GM23338 (cell line): ENCODE measurements around the gene POLR3K. TPM values are rescaled to one million over a fixed set of nuclear protein-coding genes. Genes with fewer than 3 reads are reported as not detected.

Experiments
- ATAC-seq: fragments of 200-7000 bp; cut with Tn5 transposase; 3 replicates; pipeline ENCODE4 v1.9.1; 2020
- DNase-seq: peaks from one replicate; pipeline ENCODE4 v3.0.0-alpha.2; 2015; ENCODE audit warnings: low spot score
- H2AFZ ChIP-seq: fragments of 200-600 bp; sonication (generic); 2 replicates; pipeline ENCODE4 v1.8.0; 2016; ENCODE audit warnings: antibody characterized with exemption, mild to moderate bottlenecking, moderate library complexity
- H3F3A ChIP-seq: fragments of 200-600 bp; sonication (generic); replicated peaks from 2 replicates; pipeline ENCODE4 v1.8.0; 2017; ENCODE audit warnings: antibody characterized with exemption, mixed run types, low read depth
- H3K27ac ChIP-seq: fragments of 200-600 bp; sonication (generic); 2 replicates; pipeline ENCODE4 v1.6.1; 2016; ENCODE audit warnings: low read depth
- H3K27me3 ChIP-seq: fragments of 200-600 bp; sonication (generic); 2 replicates; pipeline ENCODE4 v1.8.0; 2016; ENCODE audit warnings: mild to moderate bottlenecking, mixed run types, moderate library complexity; ENCODE audit not compliant: insufficient read depth
- H3K36me3 ChIP-seq: fragments of 200-600 bp; sonication (generic); 2 replicates; pipeline ENCODE4 v1.8.0; 2016; ENCODE audit warnings: mild to moderate bottlenecking; ENCODE audit not compliant: insufficient read depth
- H3K4me1 ChIP-seq: fragments of 200-600 bp; sonication (generic); 2 replicates; pipeline ENCODE4 v1.8.0; 2016; ENCODE audit warnings: mild to moderate bottlenecking, moderate library complexity; ENCODE audit not compliant: insufficient read depth
- H3K4me2 ChIP-seq: fragments of 200-600 bp; sonication (generic); 2 replicates; pipeline ENCODE4 v1.7.1; 2017; ENCODE audit warnings: mixed run types
- H3K4me3 ChIP-seq: fragments of 200-600 bp; sonication (generic); 2 replicates; pipeline ENCODE4 v1.6.1; 2016; ENCODE audit warnings: mixed run types
- H3K79me2 ChIP-seq: fragments of 200-600 bp; sonication (generic); replicated peaks from 2 replicates; pipeline ENCODE4 v1.8.0; 2017; ENCODE audit warnings: mild to moderate bottlenecking; ENCODE audit not compliant: insufficient read depth
- H3K9me2 ChIP-seq: fragments of 200-600 bp; sonication (generic); 2 replicates; pipeline ENCODE4 v1.8.0; 2017; ENCODE audit not compliant: insufficient read depth
- H4K20me1 ChIP-seq: fragments of 200-600 bp; sonication (generic); replicated peaks from 2 replicates; pipeline ENCODE4 v1.8.0; 2017; ENCODE audit warnings: mild to moderate bottlenecking; ENCODE audit not compliant: insufficient read depth
- H3K27ac Mint-ChIP-seq: 2 replicates; pipeline ENCODE4 v1.8.0; 2020; ENCODE audit warnings: inconsistent platforms, mild to moderate bottlenecking, moderate library complexity, mixed read lengths
- H3K27me3 Mint-ChIP-seq: 3 replicates; pipeline ENCODE4 v1.8.0; 2022; ENCODE audit warnings: low read depth, mild to moderate bottlenecking, moderate library complexity, mixed read lengths, inconsistent platforms; ENCODE audit not compliant: insufficient read depth, poor library complexity
- H3K36me3 Mint-ChIP-seq: 3 replicates; pipeline ENCODE4 v1.8.0; 2021; ENCODE audit warnings: low read depth, mild to moderate bottlenecking, inconsistent platforms, moderate library complexity, mixed read lengths
- H3K4me1 Mint-ChIP-seq: 3 replicates; pipeline ENCODE4 v1.8.0; 2020; ENCODE audit warnings: mild to moderate bottlenecking, inconsistent platforms, mixed read lengths
- H3K4me3 Mint-ChIP-seq: 3 replicates; pipeline ENCODE4 v1.8.0; 2021; ENCODE audit warnings: moderate library complexity, mild to moderate bottlenecking, inconsistent platforms, mixed read lengths
- H3K9me3 Mint-ChIP-seq: 3 replicates; pipeline ENCODE4 v1.8.0; 2020; ENCODE audit warnings: moderate library complexity, mild to moderate bottlenecking, inconsistent platforms, mixed read lengths
- CREB1 ChIP-seq: fragments of 250-450 bp; sonication (Bioruptor Pico); IDR thresholded peaks from 2 replicates; pipeline ENCODE4 v1.5.0; 2020; ENCODE audit warnings: low read depth, mild to moderate bottlenecking, moderate library complexity
- CTCF ChIP-seq, 2 experiments: fragments of 200-600 bp in 1 of 2; sonication (generic) in 1 of 2; conservative IDR thresholded peaks; 2 replicates each; pipeline versions ENCODE4 v1.5.1 to v1.6.1; 2016 to 2017; ENCODE audit warnings: antibody characterized with exemption in 2 of 2, low read depth in 2 of 2, mild to moderate bottlenecking in 2 of 2, moderate library complexity in 1 of 2
- ETS1 ChIP-seq: IDR thresholded peaks from 2 replicates; pipeline ENCODE4 v1.6.1; 2016; ENCODE audit warnings: antibody characterized with exemption
- EZH2 ChIP-seq: fragments of 200-600 bp; sonication (generic); IDR thresholded peaks from one replicate; pipeline ENCODE4 v1.8.0; 2017; ENCODE audit warnings: antibody characterized with exemption, mild to moderate bottlenecking, low read depth; ENCODE audit not compliant: unreplicated experiment
- EZH2phosphoT487 ChIP-seq: fragments of 200-600 bp; sonication (generic); IDR thresholded peaks from one replicate; pipeline ENCODE4 v1.8.1; 2018; ENCODE audit warnings: antibody characterized with exemption; ENCODE audit not compliant: unreplicated experiment
- JUNB ChIP-seq: IDR thresholded peaks from one replicate; pipeline ENCODE4 v1.6.1; 2016; ENCODE audit warnings: antibody characterized with exemption; ENCODE audit not compliant: unreplicated experiment
- NANOG ChIP-seq: IDR thresholded peaks from 2 replicates; pipeline ENCODE4 v1.6.1; 2016; ENCODE audit warnings: antibody characterized with exemption, borderline replicate concordance
- POLR2AphosphoS5 ChIP-seq: IDR thresholded peaks from 2 replicates; pipeline ENCODE4 v1.6.1; 2016; ENCODE audit warnings: antibody characterized with exemption, low read depth
- REST ChIP-seq: IDR thresholded peaks from one replicate; pipeline ENCODE4 v1.6.1; 2018; ENCODE audit warnings: antibody characterized with exemption; ENCODE audit not compliant: unreplicated experiment
- STAT1 ChIP-seq: IDR thresholded peaks from one replicate; pipeline ENCODE4 v1.6.1; 2016; ENCODE audit warnings: antibody characterized with exemption; ENCODE audit not compliant: unreplicated experiment
- ZNF114 ChIP-seq: fragments of 250-450 bp; sonication (Bioruptor Pico); IDR thresholded peaks from 2 replicates; pipeline ENCODE4 v1.5.0; 2020; ENCODE audit warnings: mild to moderate bottlenecking, moderate library complexity
- ZNF331 ChIP-seq: fragments of 250-450 bp; sonication (Bioruptor Pico); IDR thresholded peaks from 2 replicates; pipeline ENCODE4 v1.5.0; 2020; ENCODE audit warnings: low read depth, mild to moderate bottlenecking, moderate library complexity
- ZNF462 ChIP-seq: fragments of 250-450 bp; sonication (Bioruptor Pico); IDR thresholded peaks from 2 replicates; pipeline ENCODE4 v1.5.0; 2020; ENCODE audit warnings: mild to moderate bottlenecking, moderate library complexity
- polyA plus RNA-seq: library from polyadenylated mRNA; unstranded; fragments of >200 nt; fragmentation: Nextera tagmentation; extraction: Ambion mirVana; gene quantifications from 2 replicates; pipeline ENCODE4 v1.2.1, GENCODE V29; 2016
- total RNA-seq: library from RNA; depleted of rRNA; stranded (reverse); fragments of >200 nt; shearing (Covaris generic); gene quantifications from 2 replicates; pipeline ENCODE4 v1.2.3, GENCODE V29; 2014

POLR3K gene
- total and polyA plus RNA-seq, 2 experiments from 2014 or later: 17.8 to 58.5 TPM

GRCh38 chr16:47234-47633 lies 6.2 kb downstream of the POLR3K start:
- Mint-ChIP-seq H3K4me3 (no peak overlapping the region), H3K27ac (no peak overlapping the region), H3K9me3 (no peaks in the 10 kb centered on the region), H3K36me3 (peaks cover 93% of the 10 kb centered on the region), H3K4me1 (peaks cover 3% of the 10 kb centered on the region; the same call in 2 of the 3 replicates), H3K27me3 (peaks cover 4% of the 10 kb centered on the region)
- H3K27ac ChIP-seq: no peak overlapping the region
- ATAC-seq (no peak), DNase-seq (no peak)
- H3K79me2 ChIP-seq: peaks cover 44% of the 10 kb centered on the region
- peaks cover 62% of the 10 kb centered on the region for H3K36me3 ChIP-seq
- H3F3A ChIP-seq: 0 out of 2 replicates have a peak, but pooled peaks cover 11% of the 10 kb centered on the region
- no peaks in the 10 kb centered on the region for H3K9me2 ChIP-seq
- H3K4me1 ChIP-seq: peaks cover 6% of the 10 kb centered on the region; the same call in 1 of the 2 replicates
- H4K20me1 ChIP-seq: peaks cover 24% of the 10 kb centered on the region
- no peak for TF ChIP-seq EZH2
- no peak for TF ChIP-seq JUNB
- no peak for TF ChIP-seq EZH2phosphoT487
- no peak for TF ChIP-seq POLR2AphosphoS5
- TF ChIP-seq ZNF331 (CRISPR knock-in tag): no peak
- no peak for TF ChIP-seq CTCF (conservative IDR thresholded peaks at IDR 0.05; ENCODE audit: low read depth in 2 of 2)
- no peak for TF ChIP-seq ZNF462 (CRISPR knock-in tag)
- no peak for TF ChIP-seq CREB1
- TF ChIP-seq STAT1: no peak
- TF ChIP-seq NANOG: no peak
- TF ChIP-seq ETS1: no peak
- no peak for TF ChIP-seq REST
- no peak for TF ChIP-seq ZNF114 (CRISPR knock-in tag)
- H3K4me3 ChIP-seq: no peak overlapping the region
- H3K27me3 ChIP-seq: no peaks in the 10 kb centered on the region
- H3K4me2 ChIP-seq: no peak overlapping the region
- H2AFZ ChIP-seq: no peak overlapping the region
